ENCODE measurements around the gene CCR2.

GRCh38 chr3:46335541-46335940, 18.4 kb upstream of the CCR2 start:
- TF ChIP-seq CTCF (IDR thresholded peaks at IDR 0.05) (no peak), POLR2A (IDR thresholded peaks at IDR 0.05) (no peak)
